Measurements from ENCODE around the gene GABBR2.

GRCh38 chr9:98240475-98240874 lies 468.3 kb downstream of the GABBR2 start:
- TF ChIP-seq CTCF (conservative IDR thresholded peaks at IDR 0.05; ENCODE audit: low read length) (no peak), EZH2phosphoT487 (IDR thresholded peaks at IDR 0.05; ENCODE audit: borderline replicate concordance, low read depth, low read length) (no peak)
